ENCODE data around the gene SH2D2A.

DNA sequence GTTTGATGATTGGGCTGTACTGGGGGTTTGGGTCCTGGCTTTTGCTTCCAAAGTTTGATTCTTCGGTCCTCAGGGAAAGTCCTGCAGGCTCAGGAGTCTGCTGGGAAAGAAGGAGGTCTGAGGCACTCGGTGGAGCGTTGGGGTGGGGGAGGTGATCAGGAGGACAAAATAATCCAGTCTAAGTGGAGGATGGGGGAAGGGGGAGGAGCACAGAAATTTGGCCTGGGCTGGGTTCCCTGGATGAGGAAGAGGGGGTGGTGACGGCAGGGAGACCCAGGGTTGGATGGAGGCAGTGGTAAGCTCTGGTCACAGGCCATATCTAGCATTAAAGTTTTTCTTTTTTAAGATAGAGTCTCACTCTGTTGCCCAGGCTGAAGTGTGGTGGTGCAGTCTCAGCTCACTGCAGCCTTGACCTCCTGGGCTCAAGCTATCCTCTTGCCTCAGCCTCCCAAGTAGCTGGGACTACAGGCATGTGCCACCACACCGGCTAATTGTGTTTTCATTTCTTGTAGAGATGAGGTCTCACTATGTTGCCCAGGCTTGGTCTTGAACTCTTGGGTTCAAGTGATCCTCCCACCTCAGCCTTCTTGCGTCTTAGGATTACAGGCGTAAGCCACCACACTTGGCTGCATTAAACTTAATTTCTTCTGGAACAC, 6.8 kb downstream of the SH2D2A start:
- no peak for TF ChIP-seq EZH2phosphoT487 (IDR thresholded peaks at IDR 0.05; ENCODE audit: insufficient read depth, low read depth)
- no peak for TF ChIP-seq EZH2 (IDR thresholded peaks at IDR 0.05; ENCODE audit: insufficient read depth, poor library complexity, severe bottlenecking)
